Subcutaneous adipose tissue (tissue), 4 donors: Measurements from ENCODE around the gene MC2R. TPM values are rescaled to one million over a fixed set of nuclear protein-coding genes. Genes with fewer than 3 reads are reported as not detected.

Experiments
- total RNA-seq, 4 donors: library from RNA; depleted of rRNA; stranded (reverse); fragments of >200 nt; gene quantifications; one replicate each; pipeline ENCODE4 v1.1.0, GENCODE V29; 2016
- TF ChIP-seq, protein P1 (sequence below): fragments of 450-650 bp; IDR thresholded peaks from one replicate; pipeline ENCODE4 v1.5.1; 2016; ENCODE audit warnings: low read depth, mild to moderate bottlenecking, control low read depth, antibody characterized with exemption, moderate library complexity

The MC2R gene
- total RNA-seq, 4 donors from 2014 or later, result not detected

DNA sequence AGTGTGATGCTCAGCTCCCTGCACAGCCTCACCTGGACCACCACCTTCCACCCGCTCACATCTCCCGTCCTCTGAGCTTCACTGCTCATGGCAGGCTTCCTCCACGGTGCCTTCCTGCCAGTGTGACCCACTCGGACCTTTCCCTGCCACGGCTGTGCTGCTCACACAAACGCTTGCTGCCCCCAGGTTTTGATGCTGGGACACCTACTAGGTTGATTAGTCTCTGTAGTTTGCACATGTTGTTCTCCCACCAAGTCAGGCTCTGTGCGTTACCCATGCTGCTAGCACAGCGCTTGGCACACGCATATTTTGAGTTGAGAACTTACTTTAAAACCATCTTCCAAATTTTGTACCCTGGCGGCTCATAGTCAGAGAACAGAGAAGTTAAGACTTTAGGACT, 2.1 kb downstream of the MC2R start:
- TF ChIP-seq, protein P1, sequence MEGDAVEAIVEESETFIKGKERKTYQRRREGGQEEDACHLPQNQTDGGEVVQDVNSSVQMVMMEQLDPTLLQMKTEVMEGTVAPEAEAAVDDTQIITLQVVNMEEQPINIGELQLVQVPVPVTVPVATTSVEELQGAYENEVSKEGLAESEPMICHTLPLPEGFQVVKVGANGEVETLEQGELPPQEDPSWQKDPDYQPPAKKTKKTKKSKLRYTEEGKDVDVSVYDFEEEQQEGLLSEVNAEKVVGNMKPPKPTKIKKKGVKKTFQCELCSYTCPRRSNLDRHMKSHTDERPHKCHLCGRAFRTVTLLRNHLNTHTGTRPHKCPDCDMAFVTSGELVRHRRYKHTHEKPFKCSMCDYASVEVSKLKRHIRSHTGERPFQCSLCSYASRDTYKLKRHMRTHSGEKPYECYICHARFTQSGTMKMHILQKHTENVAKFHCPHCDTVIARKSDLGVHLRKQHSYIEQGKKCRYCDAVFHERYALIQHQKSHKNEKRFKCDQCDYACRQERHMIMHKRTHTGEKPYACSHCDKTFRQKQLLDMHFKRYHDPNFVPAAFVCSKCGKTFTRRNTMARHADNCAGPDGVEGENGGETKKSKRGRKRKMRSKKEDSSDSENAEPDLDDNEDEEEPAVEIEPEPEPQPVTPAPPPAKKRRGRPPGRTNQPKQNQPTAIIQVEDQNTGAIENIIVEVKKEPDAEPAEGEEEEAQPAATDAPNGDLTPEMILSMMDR, result no peak

DNA sequence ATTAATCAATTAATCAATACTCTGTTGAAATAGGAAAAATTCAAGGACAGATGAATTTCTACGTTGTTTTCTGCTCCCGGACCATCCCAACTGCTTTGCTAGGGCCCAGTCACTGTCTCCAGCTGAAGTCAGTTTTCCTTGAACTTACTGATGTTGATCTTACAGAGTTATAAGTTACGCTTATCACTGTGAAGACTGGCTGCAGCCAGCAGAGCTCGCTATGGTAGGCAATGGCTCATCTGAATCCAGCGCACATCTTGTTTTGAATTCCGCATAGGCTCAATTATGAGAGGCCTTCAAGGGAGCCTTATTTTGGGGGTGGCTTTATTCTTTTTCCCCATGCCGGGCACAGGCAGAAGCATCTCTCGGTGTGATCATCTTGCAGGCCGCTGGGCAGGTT, 2.7 kb downstream of the MC2R start:
- TF ChIP-seq, protein P1, result no peak

- TF ChIP-seq, protein P1, result no peak
These were observed 4.3 kb downstream of the MC2R start for GRCh38 chr18:13910986-13911385.

DNA sequence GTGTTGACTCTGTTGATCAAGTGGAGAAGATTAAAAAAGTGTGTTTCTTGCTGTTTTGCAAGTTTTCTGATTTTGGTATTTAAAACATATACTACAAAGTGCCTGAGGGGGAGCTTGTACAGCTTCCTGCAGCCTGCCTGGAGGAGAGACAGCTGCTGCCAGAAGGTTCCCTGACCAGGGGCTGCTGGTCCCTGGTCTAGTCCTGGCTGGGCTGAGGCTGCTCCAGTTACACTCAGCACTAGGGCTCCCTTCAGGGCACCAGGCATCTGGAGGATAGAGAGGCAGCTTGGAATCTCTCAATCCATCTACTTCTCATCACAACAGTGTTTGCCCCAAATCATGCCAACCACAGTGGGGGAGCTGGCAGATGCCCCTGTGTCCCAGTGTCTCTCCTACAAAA, 4.8 kb downstream of the MC2R start:
- TF ChIP-seq, protein P1, result no peak

- TF ChIP-seq, protein P1, result no peak
These were observed 6.0 kb downstream of the MC2R start for GRCh38 chr18:13909141-13909940.

DNA sequence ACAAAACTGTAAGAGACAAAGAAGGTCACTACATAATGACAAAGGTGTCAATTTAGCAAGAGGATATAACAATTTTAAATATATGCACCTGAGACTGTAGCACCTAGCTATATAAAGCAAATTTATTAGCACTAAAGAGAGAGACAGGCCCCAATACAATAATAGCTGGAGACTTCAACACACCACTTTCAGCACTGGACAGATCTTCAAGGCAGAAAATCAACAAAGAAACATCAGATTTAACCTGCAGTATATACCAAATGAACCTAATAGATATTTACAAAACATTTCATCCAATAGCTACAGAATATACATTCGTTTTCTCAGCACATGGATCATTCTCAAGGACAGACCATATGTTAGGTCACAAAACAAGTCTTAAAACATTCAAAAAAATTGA, 14.7 kb downstream of the MC2R start:
- TF ChIP-seq, protein P1, result no peak

DNA sequence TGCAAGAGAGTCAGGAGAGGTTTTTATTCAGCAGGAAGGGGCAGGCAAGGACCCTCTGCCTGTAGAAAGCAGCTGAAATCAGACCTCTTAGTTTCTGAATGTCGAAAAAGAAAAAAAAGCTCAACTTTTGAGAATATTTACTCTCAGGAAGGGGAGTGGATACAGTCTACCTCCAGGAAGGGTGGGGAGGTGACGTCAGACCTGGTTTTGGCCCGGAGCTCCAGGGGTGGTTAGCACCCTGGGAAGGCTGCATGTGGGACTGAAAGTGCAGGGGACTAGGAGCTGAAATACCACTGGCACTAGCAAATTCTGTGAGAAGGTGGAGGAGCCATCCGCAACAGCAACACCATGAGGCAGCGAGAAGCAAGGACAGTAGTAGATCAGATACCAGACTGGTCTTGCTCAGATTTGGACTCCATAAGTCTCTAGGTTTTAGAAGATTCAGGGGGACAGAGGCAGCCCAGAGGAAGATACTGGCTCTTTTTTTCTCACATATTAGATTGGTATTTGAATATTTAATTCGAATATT, 19.8 kb downstream of the MC2R start:
- TF ChIP-seq, protein P1, result no peak
